ENCODE results near the gene CACNA1D.

CACNA1D gene

DNA sequence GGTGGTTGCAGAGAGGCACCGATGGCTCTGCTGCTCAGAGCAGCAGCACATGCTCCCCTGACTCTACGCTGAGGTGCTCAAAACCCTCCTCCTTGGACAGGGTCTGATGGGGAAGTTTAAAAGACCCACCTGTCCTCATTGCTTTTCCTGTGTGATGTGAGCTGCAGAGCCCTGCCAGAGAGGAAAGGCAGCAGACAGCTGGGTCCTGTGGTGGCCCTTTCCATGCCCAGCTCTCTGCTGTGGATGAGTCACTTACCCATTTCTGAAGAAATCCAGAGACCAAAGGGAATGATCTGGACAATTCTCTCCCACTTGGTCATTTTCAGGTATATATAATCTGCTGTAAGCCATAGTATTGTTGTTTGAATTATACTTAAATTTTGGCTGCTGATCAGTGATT lies 230.2 kb downstream of the CACNA1D start:
- DNase-seq, result no peak

DNA sequence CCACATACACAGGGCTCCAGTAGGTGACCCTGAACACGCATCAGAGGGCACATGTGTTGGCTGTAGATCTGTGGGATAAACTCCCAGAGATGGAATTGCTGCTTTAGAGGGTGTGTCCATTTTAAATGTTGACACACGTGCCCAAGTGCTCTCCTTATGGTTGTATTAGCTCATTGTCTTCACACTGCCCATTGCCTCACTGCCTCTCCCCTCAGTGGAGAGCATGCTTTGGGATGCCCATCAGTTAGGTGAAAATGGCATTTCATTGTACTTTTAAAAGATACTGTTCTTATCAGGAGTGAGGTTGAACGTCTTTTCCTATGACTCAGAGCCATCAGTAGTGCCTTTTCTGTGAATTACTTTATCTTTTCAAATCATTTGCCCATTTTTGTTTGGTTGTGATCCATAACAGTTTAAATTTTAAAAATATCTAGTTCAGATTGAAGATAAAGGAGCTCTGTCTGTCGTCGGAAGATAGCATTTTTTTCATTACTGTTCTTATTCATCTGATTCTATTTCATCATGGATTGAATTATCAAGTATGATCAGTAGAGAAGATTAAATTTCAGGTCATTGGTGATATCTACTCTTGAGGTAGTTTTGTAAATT lies 231.1 kb downstream of the CACNA1D start:
- DNase-seq, result no peak

DNA sequence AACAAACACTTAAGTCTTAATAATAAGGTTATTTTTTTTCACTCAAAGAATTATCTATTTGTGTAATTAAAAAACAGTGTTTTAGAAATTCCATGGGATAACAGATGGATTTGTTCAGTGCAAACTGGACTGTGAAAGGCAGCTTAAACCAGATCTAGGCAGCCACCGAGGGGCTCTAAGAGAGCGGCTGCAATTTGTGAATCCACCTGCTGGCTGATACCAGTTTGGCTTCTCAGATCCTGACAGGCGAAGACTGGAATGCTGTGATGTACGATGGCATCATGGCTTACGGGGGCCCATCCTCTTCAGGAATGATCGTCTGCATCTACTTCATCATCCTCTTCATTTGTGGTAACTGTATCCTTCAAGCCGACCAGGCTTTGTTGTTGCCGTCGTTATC lies 232.2 kb downstream of the CACNA1D start:
- no peak for DNase-seq

DNA sequence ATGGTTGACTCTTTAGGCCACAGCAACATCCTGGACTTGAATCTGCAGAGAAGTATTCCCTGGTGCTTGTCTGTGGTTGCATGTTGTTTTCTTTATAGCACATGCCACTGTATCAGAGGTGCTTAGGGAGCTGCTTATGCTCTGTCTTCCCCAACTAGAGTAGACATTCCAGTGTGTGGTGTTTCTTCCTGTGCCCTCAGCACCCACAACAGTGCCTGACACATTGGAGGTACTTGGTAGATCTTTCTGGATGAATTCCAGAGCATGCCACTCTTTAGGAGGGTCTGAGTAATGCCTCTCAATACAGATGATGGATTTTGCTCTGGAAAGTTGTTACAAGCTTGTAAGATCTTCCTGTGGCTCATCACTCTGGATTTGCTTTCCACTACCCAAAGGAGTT lies 234.2 kb downstream of the CACNA1D start:
- DNase-seq, result no peak

DNA sequence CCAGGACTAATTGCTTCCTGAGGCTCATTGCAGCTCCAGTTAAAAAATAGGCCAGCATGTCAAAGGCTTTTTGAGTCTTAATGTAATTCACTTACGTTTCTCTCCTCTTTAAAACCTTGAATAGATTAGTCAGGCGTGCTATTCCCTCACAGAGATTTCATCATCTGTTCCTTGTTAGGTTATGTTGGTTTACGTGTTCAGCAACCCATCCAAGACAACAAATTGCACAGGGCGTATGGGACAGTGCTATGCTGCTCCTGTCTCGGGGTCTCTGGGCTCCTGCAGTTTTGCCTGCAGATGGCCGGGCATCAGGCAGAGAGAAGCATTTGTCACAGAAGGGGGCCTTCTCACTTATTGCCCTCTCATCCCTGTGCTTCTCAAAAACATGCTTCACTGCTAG lies 234.7 kb downstream of the CACNA1D start:
- DNase-seq, result no peak

DNA sequence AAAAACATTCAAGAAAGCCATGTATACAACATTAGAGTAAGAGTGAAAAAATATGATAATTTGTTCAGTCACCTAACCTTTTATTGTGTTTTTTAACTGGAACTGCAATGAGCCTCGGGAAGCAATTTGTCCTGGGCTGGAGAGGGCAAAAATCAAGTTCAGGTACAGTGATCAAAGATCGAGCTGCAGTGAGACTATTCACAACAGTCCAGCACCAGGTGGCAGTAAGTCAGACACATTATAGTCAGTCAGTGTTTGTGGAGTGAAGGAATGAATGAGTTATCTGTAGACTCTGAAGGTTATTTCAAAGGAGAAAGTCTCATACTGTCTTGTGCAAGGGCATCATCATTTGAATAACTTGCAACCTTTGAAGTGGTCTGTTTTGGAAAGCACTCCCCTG lies 235.2 kb downstream of the CACNA1D start:
- no peak for DNase-seq

DNA sequence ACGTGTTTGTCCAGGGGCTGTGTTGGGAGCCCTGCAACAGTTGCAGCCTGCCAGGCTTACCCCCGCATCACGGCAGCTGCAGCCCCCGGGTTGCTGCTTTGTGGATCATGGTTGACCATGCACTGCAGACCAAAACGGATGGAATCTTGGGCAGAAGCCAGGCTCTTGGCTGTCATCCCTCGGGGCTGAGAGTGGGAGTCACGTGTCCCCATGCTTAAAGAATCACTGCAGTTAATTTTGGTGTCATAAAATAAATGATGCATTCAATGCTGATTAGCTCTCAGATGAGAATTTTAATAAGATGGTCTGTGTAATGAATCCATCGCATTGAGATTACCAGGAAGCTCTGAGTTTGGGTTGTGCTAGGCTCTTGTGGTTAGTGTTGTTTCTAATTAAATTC lies 236.2 kb downstream of the CACNA1D start:
- no peak for DNase-seq

DNA sequence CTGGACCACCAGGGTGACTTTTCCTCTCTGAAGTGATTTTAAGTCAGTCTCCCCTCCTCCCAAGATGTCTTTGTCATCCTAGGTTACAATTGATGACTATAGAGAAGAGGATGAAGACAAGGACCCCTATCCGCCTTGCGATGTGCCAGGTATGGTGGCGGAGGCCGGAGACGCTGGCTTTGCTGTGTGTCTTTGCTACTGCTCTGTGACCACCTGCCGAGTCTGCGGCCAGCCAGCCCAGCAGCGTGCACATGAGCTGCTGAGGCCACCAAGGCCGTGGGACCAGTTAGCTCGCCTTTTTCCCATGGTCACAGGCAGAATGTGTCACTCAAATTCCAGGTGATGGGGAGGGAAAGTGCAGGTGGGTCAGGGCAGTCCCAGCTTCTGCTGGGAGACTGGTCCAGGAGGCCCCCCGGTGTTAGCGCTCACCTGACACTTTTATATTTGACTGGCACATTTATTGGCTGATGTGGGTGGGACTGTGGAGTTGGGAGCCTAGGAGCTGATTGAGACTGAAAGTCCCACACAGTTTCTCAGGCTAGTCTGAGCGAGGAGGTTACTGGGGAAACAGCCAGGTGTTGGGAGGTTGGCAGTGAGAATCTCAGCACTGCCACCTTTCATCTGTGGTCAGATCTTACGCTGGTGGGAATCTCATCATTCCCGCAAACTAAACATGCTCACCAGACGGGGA lies 237.7 kb downstream of the CACNA1D start:
- no peak for DNase-seq

DNA sequence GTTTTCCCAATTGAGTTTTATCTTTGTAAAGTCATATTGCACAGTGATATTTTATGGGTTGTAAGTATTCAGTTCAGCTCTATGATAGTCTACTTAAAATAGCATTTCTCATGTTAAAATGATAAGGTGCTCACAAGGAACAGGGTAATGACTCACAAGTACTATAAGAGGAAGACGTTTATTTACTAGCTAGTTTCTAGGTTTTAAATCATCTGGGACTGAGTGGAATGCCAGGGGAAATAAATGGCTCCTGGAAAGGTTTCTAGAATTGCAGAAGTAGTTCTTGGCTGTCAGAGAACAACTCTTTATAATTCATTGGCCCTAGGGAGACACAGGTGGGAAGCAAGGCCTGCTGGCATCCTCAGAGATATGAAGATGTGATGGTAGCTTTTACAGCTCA lies 239.0 kb downstream of the CACNA1D start:
- DNase-seq, result no peak

DNA sequence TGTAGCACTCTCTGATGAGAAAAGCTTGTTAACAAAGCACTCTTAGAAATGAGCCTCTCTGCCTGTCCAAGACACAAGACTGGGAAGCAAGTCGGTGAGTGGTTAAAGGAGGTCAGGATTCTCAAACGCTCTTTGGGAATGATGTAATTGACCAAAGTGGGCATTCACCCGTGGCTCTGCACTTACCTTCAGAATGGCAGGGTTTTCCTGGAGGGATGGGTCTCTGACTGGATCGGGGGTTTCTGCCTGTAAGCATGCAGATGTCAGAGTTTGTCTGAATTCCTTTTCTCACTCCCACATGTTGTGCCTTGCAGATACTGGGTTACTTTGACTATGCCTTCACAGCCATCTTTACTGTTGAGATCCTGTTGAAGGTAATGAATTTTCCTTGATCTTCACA lies 245.6 kb downstream of the CACNA1D start:
- DNase-seq, result no peak

DNA sequence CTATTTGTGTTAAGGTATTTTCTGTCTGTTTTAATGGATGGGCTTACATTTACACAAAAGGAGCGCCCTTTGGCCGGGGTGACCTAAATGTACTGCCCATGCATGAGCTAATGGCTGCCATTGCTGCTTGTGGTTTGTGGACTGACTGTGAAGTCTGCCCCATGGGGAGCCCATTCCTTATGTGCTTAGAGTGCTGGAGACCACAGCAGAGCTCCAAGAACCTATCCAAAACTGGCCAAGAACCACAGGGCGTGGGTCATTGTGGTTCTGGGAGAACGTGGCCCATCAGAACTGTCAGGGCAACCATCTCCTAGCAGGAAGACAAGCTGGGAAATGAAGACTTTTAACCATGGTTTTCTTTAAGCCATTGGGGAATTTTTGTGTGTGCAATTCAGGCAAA lies 246.5 kb downstream of the CACNA1D start:
- no peak for DNase-seq

DNA sequence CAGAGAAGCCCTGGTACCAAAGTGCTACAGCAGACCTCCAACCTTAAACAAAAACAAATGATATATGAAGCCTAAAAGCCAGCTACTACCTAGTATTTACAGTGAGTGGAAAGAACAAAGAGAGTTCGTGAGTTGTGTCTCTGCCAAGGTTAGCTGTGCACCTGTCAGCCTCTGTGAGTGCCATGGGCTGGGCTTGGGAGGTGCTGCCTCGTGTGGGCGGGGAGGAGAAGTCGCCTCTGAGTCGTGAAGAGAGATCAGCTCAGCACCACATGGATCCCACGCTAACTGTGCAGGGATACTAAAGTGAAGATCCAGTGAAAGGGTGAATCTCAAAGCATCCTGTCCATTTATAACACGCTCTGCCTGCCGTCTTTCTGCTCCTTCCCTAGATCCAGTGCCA lies 249.9 kb downstream of the CACNA1D start:
- DNase-seq, result no peak

DNA sequence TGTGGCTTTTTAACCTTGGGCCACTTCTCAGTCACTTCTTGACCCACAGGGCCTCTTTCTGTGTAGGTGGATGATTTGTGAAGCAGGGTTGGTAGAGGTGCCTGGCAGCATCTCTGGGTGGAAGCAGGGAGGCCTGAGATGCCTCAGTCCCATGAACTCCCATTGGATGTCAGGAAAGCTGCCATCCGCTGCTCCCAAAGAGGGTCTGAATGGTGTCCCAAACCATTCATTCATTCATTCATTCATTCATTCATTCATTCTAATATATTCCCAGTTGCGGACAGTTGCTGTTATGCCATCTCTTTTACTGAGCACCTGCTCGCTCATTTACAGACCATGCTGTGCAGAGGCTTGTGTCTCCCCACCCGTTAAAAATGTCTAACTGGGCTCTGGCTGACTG lies 253.1 kb downstream of the CACNA1D start:
- no peak for DNase-seq

DNA sequence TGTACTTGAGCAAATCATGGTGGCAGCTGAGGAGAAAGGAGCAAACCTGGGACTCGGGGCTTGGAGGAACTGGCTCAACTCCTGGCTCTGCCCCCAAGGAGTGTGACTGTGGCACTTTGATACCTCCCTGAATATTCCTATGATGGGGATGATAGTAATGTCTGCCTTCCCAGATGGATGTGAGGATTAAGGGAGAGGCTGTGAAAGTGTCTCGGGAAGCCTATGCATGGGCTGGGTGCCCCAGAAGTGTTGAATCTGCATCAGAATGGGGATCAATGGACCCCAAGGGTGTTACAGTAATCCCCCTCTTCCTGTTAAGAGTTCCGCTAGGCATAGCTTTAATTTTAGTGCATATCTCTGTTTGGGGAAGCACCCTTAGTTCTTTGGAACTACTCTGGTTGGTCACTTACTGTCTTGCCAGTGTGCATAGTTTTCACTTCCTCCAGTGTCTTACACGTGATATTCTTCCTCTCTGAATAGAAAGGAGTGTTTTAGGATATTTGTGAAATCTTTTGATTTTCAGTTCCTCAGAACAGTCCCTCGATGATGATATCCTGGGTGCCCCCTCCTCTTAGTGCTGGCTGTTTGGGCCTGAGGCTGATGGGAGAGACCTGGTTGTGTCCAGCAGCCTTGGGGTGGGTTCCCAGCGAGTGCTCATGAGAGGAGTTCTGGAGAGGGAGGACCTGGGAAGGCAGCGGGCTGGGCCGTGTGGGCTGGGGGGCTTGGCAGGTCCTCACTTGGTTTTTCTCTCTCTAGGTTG lies 254.3 kb downstream of the CACNA1D start:
- no peak for DNase-seq

DNA sequence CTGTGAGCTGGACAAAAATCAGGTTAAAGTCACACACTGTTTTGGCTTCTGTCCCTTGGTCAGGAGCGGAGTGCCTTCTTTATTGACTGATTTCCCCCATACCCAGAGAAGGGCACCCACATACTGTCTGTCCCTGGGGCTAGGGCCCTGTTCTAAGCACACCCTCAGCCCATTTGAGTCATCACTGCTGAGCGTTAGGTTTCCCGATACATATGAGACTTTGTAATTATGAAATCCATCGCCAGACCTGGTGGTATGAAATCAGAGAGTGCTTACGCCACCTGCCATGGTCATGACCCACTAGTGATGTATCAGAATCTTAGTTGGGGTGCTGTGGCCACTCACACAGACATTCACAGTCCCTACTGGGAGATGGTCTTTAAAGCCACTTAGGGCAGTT lies 255.0 kb downstream of the CACNA1D start:
- no peak for DNase-seq

DNA sequence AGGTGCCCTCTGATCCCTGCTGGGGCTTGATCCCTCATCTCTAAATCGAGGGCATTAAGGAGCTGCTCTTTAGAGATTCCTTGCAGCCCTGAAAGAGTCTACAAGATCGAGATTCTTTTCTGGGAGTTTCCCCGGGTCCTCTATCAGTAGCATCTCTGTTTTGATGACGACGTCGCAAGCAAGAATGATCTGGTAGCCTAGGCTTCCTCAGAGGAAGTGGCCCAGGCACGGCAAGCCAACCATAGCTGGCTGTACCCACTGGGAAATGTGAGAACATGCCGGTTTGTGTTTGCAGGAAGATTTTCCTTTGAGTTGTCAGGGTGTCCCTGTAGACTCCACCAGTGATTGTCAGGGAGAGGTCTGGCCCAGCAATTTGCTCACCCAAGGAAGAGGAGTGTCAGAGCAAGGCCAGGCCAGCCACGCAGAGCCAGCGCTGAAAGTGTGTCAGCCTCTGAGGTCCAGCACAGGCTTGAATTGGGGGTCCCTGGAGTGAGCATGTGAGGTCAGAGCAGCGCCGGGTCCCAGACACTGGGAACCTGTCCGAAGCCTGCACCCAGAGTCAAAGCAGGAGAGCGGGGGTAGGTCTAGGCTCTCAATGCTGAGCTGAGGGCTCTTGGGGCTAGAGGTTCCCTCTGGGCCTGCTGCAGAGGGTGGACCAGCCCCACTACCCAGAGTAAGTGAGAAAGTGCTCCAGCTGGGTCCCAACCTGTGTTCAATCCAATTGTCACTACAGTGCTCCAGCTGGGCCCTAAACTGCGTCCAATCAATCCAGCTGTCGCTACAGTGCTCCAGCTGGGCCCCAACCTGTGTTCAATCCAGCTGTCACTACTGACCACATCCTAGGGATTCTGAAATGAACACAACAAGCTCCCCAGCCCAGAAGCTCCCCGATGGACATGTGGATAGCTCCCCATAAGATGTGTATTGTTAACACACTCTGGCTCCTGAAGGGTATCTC lies 256.1 kb downstream of the CACNA1D start:
- DNase-seq, result no peak

DNA sequence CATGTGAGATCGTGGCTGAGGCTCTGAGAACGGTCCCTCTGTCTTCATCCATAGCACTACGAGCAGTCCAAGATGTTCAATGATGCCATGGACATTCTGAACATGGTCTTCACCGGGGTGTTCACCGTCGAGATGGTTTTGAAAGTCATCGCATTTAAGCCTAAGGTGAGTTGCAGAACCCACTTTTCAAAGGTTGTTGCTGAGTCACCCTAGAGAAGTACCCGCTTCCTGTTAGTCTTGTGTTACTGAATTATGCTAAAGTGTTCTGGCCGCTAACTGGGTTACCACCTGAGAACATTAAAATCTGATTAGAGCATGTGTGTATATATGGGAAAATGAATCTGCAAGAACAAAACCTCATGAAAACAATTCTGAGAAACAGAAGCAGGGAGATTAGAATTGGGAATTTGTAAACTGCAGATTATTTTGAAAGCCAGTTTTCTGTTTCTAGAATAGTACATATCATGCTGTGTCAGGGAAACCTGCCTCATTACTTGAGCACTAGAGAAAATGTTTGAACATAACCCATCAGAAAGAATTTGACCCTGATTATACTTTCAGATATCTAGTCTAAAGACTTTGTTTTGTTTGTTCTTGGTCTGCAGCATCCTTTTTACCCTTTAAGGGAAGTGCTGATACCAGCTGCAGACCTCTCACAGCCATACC lies 259.2 kb downstream of the CACNA1D start:
- DNase-seq, result no peak

DNA sequence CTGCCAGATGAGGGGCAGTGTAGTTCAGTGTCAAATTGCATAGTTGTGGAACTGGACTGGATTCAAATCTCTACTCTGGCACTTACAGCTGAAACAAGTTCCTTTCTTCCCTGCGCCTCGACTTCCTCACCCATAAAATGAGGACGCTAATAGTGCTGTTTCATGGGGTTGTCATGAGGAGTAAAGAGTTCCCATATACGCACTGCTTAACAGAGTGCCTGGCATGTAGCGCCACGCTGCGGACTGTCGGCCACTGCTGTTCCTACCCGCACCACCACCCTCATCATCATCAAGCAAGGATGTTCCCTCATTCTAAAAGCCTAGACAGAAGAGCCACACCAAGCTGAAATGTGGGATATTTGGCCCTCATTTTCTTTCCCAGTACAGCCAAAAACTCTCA lies 259.9 kb downstream of the CACNA1D start:
- no peak for DNase-seq

DNA sequence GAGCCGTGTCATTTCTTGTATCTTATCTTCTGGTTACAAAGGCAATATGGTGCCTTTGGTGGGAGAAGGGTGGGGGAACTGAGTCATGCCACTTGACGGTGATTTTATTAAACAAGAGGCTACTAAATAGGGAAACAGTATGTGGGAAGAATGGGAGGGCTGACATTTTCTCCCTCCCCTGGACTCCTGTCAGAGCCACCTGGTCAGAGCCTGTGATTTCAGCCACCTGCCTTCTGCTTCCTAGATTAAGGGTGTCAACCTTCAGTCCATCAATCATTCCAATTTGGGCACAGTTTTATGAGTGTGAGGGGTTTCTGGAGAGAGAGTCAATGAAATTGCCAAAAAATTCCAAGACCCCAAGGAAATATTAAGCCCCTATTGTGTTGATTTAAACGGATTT lies 264.4 kb downstream of the CACNA1D start:
- DNase-seq, result no peak

DNA sequence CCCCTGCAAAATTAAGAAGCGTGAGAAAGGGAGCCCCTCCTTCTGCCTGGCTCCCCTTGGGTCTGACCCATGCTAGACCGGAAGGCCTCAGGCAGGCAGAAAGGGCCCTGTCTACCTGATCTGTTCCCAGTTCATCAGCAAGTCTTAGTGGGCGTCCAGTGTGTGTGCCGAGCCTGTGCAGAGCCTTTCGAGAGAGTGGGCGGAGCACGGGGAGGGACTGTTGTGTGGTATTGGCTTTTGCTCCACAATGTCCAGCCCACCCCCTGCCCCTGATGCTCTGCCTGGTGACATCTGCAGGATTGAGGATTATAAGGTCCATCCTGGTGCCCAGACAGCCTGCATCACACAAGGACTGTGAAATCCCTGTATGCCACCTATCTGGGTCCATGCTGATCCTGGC lies 268.9 kb downstream of the CACNA1D start:
- DNase-seq, result no peak

DNA sequence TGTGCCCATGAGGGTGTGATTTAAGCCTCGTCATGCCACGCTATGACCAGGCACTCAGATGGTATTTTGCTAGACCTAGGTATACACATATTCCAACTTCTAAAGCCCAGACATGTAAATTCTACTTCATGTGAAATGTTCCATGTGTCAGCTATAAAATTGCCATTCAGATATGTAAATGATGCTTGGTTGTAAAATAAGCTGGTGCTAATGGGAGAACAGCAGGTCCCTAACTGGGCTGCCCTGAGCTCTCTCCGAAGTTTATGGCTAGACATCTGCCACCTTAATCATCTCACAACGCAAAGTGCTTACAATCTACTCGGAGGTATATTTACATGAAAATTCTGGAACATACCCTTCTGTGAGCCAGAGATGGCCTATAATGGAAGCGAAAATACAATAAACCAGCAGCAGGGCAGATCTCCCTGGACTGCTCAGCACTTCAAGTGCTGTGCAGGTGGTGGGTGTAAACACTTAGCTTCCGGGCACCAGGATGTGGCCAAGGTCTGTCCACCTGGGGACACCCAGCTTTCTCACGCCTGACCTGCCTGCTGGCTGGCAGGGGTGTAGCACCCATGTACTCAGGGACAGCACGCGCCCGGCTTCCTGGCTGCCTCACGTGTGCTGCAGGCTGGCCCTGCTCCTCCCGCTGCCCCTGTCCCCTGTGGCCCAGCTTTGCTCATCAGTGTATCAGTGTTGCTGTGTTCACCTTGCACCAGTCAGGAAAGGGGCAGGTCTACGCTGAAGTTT lies 269.8 kb downstream of the CACNA1D start:
- no peak for DNase-seq

DNA sequence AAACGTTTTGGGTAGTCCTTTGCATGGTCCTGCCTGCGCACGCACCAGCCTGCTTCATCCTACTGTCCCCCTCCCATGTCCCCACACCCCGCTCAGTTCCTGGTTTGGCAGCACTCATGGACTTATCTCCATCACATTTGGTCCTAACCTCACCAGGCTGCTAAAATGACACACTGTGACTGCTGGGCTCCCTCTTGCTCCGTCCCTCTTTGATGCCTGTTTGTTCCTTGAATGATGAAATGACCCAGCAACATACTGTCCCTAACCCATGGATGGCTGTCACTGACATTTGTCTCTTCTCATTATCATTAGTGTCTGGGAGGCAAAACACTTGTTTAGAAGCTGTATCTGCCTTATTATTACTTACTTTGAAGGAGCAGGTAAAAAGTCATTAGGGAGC lies 271.3 kb downstream of the CACNA1D start:
- DNase-seq, result no peak
